K562 (cell line): ENCODE measurements around the gene TTN. TPM values are rescaled to one million over a fixed set of nuclear protein-coding genes. Genes with fewer than 3 reads are reported as not detected.
A peak's percentile ranks its signal among the peaks of the same experiment; 100 is the strongest.

Experiments
- ATAC-seq: fragments of 200-7000 bp; cut with Tn5 transposase; 3 replicates; pipeline ENCODE4 v1.9.1; 2020; ENCODE audit warnings: moderate library complexity
- BruUV-seq: library from RNA; stranded (reverse); fragments of 400-500 nt; replicated peaks from 2 replicates; lab custom pipeline; 2021; lab: Mats Ljungman, UMichigan
- CTCF ChIA-PET: fragments of 300-600 bp; formaldehyde crosslinking; extraction: SDS; loops from one replicate; lab custom pipeline; 2021; ENCODE audit warnings: low intra/inter-chr PET ratio; lab: Yijun Ruan, JAX
- POLR2A ChIA-PET: fragments of 300-600, 350-650 bp; sonication (Branson Sonifier 250); formaldehyde crosslinking; extraction: SDS; loops from one replicate; lab custom pipeline; 2021; ENCODE audit warnings: antibody characterized with exemption, inconsistent platforms; lab: Yijun Ruan, JAX
- DNase-seq, 4 experiments: peaks; one replicate each; pipeline versions ENCODE4 v3.0.0 to v3.0.0-alpha.2; 2011 to 2018; ENCODE audit warnings: low spot score in 3 of 4, mixed read lengths in 3 of 4; ENCODE audit errors: extremely low read depth in 1 of 4
- FAIRE-seq: peaks from 2 replicates; lab custom pipeline; 2011; peaks lifted over from hg19 to GRCh38; lab: Jason Lieb, UNC
- H2AFZ ChIP-seq: 2 replicates; pipeline ENCODE4 v1.6.0; 2011; ENCODE audit warnings: low read depth, low read length, control low read depth, inconsistent platforms
- H3K27ac ChIP-seq: fragments of 200-600 bp; 3 replicates; pipeline ENCODE4 v1.8.0; 2011; ENCODE audit warnings: low read depth, mild to moderate bottlenecking, control low read depth, inconsistent platforms, low read length, moderate library complexity, mixed read lengths; ENCODE audit errors: extremely low read depth
- H3K27me3 ChIP-seq, 2 experiments: fragments of 300-600 bp in 1 of 2; 2 replicates in 1 of 2; 3 replicates in 1 of 2; pipeline versions ENCODE4 v1.6.0 to v1.8.0; 2011; ENCODE audit warnings: inconsistent platforms in 2 of 2, low read length in 2 of 2, mild to moderate bottlenecking in 1 of 2, mixed read lengths in 1 of 2, moderate library complexity in 1 of 2; ENCODE audit not compliant: control insufficient read depth in 2 of 2, insufficient read depth in 2 of 2
- H3K36me3 ChIP-seq: fragments of 300-600 bp; 3 replicates; pipeline ENCODE4 v1.8.0; 2011; ENCODE audit warnings: mild to moderate bottlenecking, low read length, inconsistent platforms; ENCODE audit not compliant: control insufficient read depth, insufficient read depth
- H3K4me1 ChIP-seq, 2 experiments: fragments of 200-600 bp in 1 of 2; replicated peaks in 1 of 2; 2 replicates in 1 of 2; 3 replicates in 1 of 2; pipeline versions ENCODE4 v1.5.1 to v1.8.0; 2011; ENCODE audit warnings: inconsistent platforms in 2 of 2, low read length in 2 of 2, mild to moderate bottlenecking in 1 of 2, mixed read lengths in 1 of 2, moderate library complexity in 1 of 2; ENCODE audit not compliant: control insufficient read depth in 2 of 2, insufficient read depth in 2 of 2
- H3K4me2 ChIP-seq: 2 replicates; pipeline ENCODE4 v1.6.1; 2011; ENCODE audit warnings: low read length, control low read depth, inconsistent platforms, mixed read lengths; ENCODE audit not compliant: insufficient read depth
- H3K4me3 ChIP-seq: fragments of 200-600 bp; sonication (generic), shearing (Covaris generic); 2 replicates; pipeline ENCODE4 v1.5.1; 2016; ENCODE audit warnings: control low read depth, inconsistent platforms
- H3K79me2 ChIP-seq: fragments of 200-600 bp; 3 replicates; pipeline ENCODE4 v1.8.0; 2011; ENCODE audit warnings: low read length, inconsistent platforms; ENCODE audit not compliant: control insufficient read depth, insufficient read depth
- H3K9ac ChIP-seq, 2 experiments: 2 replicates each; pipeline versions ENCODE4 v1.6.0 to v1.6.1; 2011; ENCODE audit warnings: low read depth in 2 of 2, low read length in 2 of 2, control low read depth in 1 of 2, inconsistent platforms in 1 of 2, mild to moderate bottlenecking in 1 of 2, mixed read lengths in 1 of 2; ENCODE audit not compliant: insufficient read depth in 1 of 2
- H3K9me1 ChIP-seq: one replicate; pipeline ENCODE4 v1.6.0; 2011; ENCODE audit warnings: inconsistent platforms, mild to moderate bottlenecking, low read length, moderate library complexity; ENCODE audit not compliant: control insufficient read depth, insufficient read depth
- H3K9me3 ChIP-seq: replicated peaks from 2 replicates; pipeline ENCODE4 v1.5.1; 2011; ENCODE audit warnings: low read depth, low read length, inconsistent platforms; ENCODE audit not compliant: control insufficient read depth, insufficient read depth
- H4K20me1 ChIP-seq: replicated peaks from 2 replicates; pipeline ENCODE4 v1.6.1; 2011; ENCODE audit warnings: low read length, inconsistent platforms, mixed read lengths; ENCODE audit not compliant: control insufficient read depth, insufficient read depth
- GATA2 ChIP-seq: sonication (generic); formaldehyde crosslinking; IDR thresholded peaks from 2 replicates; pipeline ENCODE4 v1.4.0; 2020; ENCODE audit warnings: mild to moderate bottlenecking, missing genetic modification reagents
- HEY1 ChIP-seq: fragments of 250-450 bp; sonication (Bioruptor Pico); IDR thresholded peaks from 2 replicates; pipeline ENCODE4 v1.5.0; 2020; ENCODE audit warnings: mild to moderate bottlenecking, moderate library complexity, borderline replicate concordance
- HMG20B ChIP-seq: fragments of 250-450 bp; sonication (Bioruptor Pico); IDR thresholded peaks from 2 replicates; pipeline ENCODE4 v1.5.0; 2021; ENCODE audit warnings: mild to moderate bottlenecking
- MCM3 ChIP-seq: fragments of 450-650 bp; IDR thresholded peaks from 2 replicates; pipeline ENCODE4 v1.6.1; 2016
- POLR2AphosphoS2 ChIP-seq: IDR thresholded peaks from 2 replicates; pipeline ENCODE4 v1.6.1; 2012; ENCODE audit warnings: low read length, improper control_type of control experiment
- SAFB ChIP-seq: fragments of 200-400 bp; formaldehyde crosslinking; IDR thresholded peaks from 2 replicates; pipeline ENCODE4 v1.6.1; 2017; ENCODE audit warnings: low read depth, low read length, borderline replicate concordance
- ZNF766 ChIP-seq: fragments of 200-800 bp; sonication (Bioruptor generic); conservative IDR thresholded peaks from 2 replicates; pipeline ENCODE4 v1.6.1; 2016; ENCODE audit warnings: missing genetic modification characterization, missing compliant biosample characterization
- WGBS: fragments of 100-300 bp; shearing (Covaris generic); methylation state at CpG from one replicate; pipeline ENCODE4 v1.1.6; 2016; ENCODE audit warnings: low coverage, mixed read lengths; ENCODE audit not compliant: insufficient coverage; ENCODE audit errors: missing lambda C conversion rate; 5-methylcytosine and 5-hydroxymethylcytosine counted together
- in situ Hi-C: fragments of 300-500 bp; cut with MboI; formaldehyde crosslinking; loops from 4 replicates; pipeline ENCODE4 v1.15.0; 2018; ENCODE audit warnings: inconsistent platforms, mixed read lengths
- intact Hi-C: fragments of 100-400 bp; cut with micrococcal nuclease; formaldehyde crosslinking; loops from 2 replicates; pipeline ENCODE4 v1.14.2; 2022
- polyA plus RNA-seq, 8 experiments: library from polyadenylated mRNA; depleted of rRNA in 4 of 8; stranded (reverse) in 5 of 8; unstranded in 3 of 8; fragments of >200 nt; fragmentation: Nextera tagmentation in 2 of 8; fragmentation: Illumina TruSeq in 1 of 8; extraction: Ambion mirVana in 2 of 8; extraction: Trizol in 1 of 8; gene quantifications; 2 replicates each; pipeline versions ENCODE4 v1.2.1 to v1.2.3, GENCODE V29; 2011 to 2014; ENCODE audit warnings: inconsistent platforms in 1 of 8, missing spikeins in 1 of 8
- total RNA-seq, 7 experiments: library from RNA; depleted of rRNA in 6 of 7; stranded (reverse); fragments of >200 nt in 6 of 7; fragmentation: Illumina TruSeq in 2 of 7; extraction: Trizol in 2 of 7; gene quantifications; 2 replicates each; pipeline versions ENCODE4 v1.2.1 to v1.2.3, GENCODE V29; 2011 to 2021; ENCODE audit warnings: low replicate concordance in 1 of 7
- TF ChIP-seq, protein P1 (sequence below): fragments of 450-650 bp; conservative IDR thresholded peaks from 2 replicates; pipeline ENCODE4 v1.6.1; 2016; ENCODE audit warnings: missing genetic modification characterization, low read depth, mild to moderate bottlenecking, missing compliant biosample characterization, moderate library complexity
- TF ChIP-seq, protein P2 (sequence below): sonication (generic); formaldehyde crosslinking; IDR thresholded peaks from 2 replicates; pipeline ENCODE4 v1.8.0; 2022; ENCODE audit warnings: mild to moderate bottlenecking, missing genetic modification reagents
- TF ChIP-seq, protein P3 (sequence below): fragments of 450-650 bp; IDR thresholded peaks from 2 replicates; pipeline ENCODE4 v1.7.0; 2016; ENCODE audit warnings: borderline replicate concordance

The TTN gene
- total and polyA plus RNA-seq, 9 of the 15 experiments (the other 6 are each of a cell fraction or from before 2014, with no cell fraction given), result under 0.01 to 0.20 (median 0.04) TPM; not detected in 1

DNA sequence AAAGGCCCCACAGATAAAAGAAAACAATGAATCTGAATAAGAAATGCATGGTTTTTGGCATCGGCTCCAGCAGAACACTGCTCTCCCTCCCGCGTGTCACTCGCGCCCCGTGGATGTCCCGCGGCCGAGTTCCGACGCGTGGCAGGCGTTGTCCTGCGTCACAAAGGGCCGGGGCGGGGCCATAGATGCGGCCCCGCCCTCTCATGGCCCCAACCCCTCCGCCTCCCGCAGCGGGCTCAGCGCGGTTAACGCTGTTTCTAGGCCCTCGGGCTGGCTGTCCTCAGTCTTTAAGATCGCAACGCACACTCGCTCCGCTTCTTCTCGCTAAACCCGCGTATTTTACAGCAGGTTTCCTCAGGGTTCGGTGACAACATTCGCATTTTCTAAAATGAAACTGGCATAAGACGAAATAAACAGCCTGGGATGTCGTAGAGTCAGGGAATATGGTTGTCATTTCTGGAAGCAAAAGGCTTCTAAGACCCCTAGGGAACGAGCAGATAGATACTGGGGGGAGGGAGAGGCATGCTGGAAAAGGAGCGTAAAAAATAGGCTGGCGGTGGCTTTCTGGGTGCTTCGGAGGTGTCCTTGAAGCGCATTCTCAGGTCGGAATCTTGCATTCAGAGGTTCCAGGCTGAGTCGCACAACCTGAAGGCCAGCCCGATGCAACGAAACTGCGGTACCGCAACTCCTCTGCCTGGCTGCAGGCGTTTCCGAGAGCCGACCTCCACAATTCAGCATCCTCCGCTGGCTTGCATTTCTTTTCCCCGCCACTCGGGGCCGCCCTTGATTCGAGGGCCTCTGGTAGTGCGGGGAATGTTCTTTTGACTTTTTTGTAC is 328.6 kb downstream of the TTN start, which contains the start of gene FKBP7 (continued):
- TF ChIP-seq SAFB (peak; percentile 95), HMG20B (CRISPR knock-in tag) (no peak), GATA2 (CRISPR knock-in tag) (peak; percentile 12; the same call in 1 of the 2 replicates), ZNF766 (0 out of 2 replicates have a peak, but pooled peaks have one; percentile 12)
- TF ChIP-seq, protein P1, sequence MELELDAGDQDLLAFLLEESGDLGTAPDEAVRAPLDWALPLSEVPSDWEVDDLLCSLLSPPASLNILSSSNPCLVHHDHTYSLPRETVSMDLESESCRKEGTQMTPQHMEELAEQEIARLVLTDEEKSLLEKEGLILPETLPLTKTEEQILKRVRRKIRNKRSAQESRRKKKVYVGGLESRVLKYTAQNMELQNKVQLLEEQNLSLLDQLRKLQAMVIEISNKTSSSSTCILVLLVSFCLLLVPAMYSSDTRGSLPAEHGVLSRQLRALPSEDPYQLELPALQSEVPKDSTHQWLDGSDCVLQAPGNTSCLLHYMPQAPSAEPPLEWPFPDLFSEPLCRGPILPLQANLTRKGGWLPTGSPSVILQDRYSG (tag), result peak; percentile 21; the same call in 1 of the 2 replicates

DNA sequence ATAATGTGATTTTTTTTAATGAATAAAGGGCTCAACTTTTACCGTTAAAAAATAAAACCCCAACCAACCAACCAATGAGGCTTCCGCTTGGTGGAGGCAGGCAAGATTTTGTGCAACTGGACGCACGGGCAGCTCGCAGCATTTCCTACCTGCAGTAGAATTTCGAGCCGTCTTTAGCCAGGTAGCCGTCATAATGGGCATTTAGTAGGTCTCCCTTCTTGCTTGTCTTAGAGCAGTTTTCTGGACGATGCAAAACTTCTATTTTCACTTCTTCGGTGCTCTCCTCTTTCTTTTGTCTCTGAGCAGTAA is 329.1 kb downstream of the TTN start:
- Histone ChIP-seq H3K9me3 (no peaks in the 10 kb centered on the region), H3K79me2 (peaks cover 37% of the 10 kb centered on the region), H2AFZ (peak overlapping the region; percentile 98), H3K9me1 (no peaks in the 10 kb centered on the region), H3K9ac (peak overlapping the region; percentile 75 to 91), H3K4me3 (peak overlapping the region; percentile 57), H3K36me3 (no peaks in the 10 kb centered on the region), H4K20me1 (no peaks in the 10 kb centered on the region), H3K27me3 (no peaks in the 10 kb centered on the region), H3K27ac (peak overlapping the region; percentile 72), H3K4me1 (peaks cover 19 to 29% of the 10 kb centered on the region in 2 experiments), H3K4me2 (peak overlapping the region; percentile 95)
- FAIRE-seq (no peak), DNase-seq (peak; percentile 36 to 53 (median 44)), ATAC-seq (no peak)
- intact Hi-C loops, result loop anchor here (2.0 to 10.0 kb wide), 6 partner anchors 63 to 1527 kb away; partner anchors contain the start of genes CWC22 and RBM45
- under 1% methylated on average over 10 of the region's 10 CpGs for WGBS
- ChIA-PET CTCF (interaction anchor here (0.9 kb wide), 1 partner anchor 45 kb away, joined by 5 read pairs; no protein-coding TSS in a partner anchor), POLR2A (interaction anchor here (0.7 kb wide), 1 partner anchor 22 kb away, joined by 3 read pairs; no protein-coding TSS in a partner anchor)
- TSS peak; percentile 82 for BruUV-seq
- in situ Hi-C loops, result no loop called here
- TF ChIP-seq, protein P2, sequence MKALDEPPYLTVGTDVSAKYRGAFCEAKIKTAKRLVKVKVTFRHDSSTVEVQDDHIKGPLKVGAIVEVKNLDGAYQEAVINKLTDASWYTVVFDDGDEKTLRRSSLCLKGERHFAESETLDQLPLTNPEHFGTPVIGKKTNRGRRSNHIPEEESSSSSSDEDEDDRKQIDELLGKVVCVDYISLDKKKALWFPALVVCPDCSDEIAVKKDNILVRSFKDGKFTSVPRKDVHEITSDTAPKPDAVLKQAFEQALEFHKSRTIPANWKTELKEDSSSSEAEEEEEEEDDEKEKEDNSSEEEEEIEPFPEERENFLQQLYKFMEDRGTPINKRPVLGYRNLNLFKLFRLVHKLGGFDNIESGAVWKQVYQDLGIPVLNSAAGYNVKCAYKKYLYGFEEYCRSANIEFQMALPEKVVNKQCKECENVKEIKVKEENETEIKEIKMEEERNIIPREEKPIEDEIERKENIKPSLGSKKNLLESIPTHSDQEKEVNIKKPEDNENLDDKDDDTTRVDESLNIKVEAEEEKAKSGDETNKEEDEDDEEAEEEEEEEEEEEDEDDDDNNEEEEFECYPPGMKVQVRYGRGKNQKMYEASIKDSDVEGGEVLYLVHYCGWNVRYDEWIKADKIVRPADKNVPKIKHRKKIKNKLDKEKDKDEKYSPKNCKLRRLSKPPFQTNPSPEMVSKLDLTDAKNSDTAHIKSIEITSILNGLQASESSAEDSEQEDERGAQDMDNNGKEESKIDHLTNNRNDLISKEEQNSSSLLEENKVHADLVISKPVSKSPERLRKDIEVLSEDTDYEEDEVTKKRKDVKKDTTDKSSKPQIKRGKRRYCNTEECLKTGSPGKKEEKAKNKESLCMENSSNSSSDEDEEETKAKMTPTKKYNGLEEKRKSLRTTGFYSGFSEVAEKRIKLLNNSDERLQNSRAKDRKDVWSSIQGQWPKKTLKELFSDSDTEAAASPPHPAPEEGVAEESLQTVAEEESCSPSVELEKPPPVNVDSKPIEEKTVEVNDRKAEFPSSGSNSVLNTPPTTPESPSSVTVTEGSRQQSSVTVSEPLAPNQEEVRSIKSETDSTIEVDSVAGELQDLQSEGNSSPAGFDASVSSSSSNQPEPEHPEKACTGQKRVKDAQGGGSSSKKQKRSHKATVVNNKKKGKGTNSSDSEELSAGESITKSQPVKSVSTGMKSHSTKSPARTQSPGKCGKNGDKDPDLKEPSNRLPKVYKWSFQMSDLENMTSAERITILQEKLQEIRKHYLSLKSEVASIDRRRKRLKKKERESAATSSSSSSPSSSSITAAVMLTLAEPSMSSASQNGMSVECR, result no peak
- TF ChIP-seq POLR2AphosphoS2, result no peak
- no peak for TF ChIP-seq MCM3
- TF ChIP-seq, protein P3, sequence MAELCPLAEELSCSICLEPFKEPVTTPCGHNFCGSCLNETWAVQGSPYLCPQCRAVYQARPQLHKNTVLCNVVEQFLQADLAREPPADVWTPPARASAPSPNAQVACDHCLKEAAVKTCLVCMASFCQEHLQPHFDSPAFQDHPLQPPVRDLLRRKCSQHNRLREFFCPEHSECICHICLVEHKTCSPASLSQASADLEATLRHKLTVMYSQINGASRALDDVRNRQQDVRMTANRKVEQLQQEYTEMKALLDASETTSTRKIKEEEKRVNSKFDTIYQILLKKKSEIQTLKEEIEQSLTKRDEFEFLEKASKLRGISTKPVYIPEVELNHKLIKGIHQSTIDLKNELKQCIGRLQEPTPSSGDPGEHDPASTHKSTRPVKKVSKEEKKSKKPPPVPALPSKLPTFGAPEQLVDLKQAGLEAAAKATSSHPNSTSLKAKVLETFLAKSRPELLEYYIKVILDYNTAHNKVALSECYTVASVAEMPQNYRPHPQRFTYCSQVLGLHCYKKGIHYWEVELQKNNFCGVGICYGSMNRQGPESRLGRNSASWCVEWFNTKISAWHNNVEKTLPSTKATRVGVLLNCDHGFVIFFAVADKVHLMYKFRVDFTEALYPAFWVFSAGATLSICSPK, result 0 out of 2 replicates have a peak, but pooled peaks have one; percentile 35
- no peak for TF ChIP-seq HEY1 (CRISPR knock-in tag)
